ENCODE results near the gene SYT1.
"Not testable (repeated sequence)": the region's sequence is repeated elsewhere in the genome, so short reads cannot be mapped to it uniquely, and the experiment has no call there.

The SYT1 gene

DNA sequence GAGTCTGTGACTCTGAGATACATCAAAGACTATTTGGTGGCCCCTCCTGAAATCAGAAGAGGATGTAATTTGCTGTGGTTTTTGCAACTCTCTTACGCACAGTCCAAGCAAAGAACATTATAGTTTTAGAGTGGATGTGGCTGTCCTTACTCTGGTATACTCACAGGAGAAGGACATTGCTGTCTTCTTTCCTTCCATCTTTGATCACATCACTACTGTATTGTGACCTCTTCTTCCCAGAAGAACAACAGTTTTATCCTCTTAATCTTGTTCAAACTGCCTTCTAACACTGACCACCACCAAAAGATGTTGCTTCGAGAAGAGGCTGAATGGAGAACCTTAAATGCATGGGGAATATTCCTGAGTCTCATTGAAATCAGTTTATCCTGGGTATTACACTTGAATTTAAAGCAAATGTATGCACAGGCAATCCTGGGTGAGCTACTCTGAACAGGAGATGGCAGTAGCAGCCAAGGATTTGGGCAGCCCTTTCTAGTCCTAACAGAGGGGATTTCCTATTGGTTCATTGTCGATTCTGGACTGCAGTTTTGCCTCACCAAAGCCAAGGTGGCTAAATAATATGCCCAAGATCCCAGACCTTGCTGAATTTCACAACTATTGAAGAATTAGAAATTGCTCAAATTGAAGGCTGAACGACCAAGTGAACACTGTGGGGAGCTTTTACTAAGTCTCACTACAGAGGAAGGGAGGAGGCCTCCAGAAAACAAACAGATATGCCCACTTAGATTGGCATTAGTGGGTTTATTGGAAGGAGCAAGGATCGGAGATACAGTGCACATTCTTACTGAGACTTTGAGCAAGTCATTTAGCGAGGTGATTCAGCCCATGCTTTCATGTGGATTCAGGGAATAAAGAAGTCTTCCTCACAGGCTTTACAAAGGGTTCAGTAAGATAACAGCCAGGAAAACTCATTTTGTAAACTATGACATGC lies 543.4 kb downstream of the SYT1 start:
- H3K4me3 ChIP-seq (ENCODE audit: low read length) = no peak overlapping the region
- no peak for TF ChIP-seq ZNF274 (IDR thresholded peaks at IDR 0.05; ENCODE audit: low read depth, low read length)

DNA sequence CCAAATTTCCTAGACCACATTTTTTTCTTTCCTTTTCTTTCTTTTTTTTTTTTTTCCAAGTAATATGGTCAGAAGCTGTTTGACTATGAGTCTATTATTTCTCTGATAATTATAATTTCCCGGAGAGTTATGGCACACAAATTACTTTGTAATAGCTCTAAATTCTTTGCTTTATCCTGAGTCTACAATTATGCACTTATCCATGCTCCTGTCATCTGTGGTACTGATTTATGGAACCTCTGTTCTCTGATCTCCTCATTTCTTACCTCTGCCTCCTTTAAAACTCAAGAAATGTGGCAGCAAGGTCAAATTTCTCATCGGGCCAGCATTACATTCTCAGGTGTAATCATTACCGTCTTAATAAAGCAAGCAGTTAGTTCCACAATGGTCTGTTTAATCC lies 544.1 kb downstream of the SYT1 start:
- no peak overlapping the region for H3K4me3 ChIP-seq (ENCODE audit: low read length)
- TF ChIP-seq ZNF274 (IDR thresholded peaks at IDR 0.05; ENCODE audit: low read depth, low read length) = no peak

DNA sequence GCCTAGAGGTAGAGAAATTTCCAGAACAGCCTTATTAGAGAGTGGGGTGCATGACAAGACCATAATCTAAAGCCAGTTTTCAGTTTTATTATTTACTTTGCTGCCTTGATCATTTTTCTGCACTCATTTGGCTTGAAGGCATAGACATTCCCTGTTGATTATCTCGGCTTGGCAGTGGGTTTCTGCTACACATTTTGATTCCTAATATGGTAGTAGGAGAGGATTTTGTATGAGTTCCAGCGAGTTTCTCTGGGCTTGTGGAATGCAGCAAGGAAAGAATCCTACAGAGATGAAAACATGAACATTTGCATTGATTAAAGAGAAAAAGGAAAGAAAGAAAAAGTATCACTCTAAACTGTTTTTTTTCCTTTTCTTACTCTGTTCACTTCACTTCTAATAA lies 545.0 kb downstream of the SYT1 start:
- TF ChIP-seq ZNF274 (IDR thresholded peaks at IDR 0.05; ENCODE audit: low read depth, low read length) = no peak
- H3K4me3 ChIP-seq (ENCODE audit: low read length) = no peak overlapping the region

DNA sequence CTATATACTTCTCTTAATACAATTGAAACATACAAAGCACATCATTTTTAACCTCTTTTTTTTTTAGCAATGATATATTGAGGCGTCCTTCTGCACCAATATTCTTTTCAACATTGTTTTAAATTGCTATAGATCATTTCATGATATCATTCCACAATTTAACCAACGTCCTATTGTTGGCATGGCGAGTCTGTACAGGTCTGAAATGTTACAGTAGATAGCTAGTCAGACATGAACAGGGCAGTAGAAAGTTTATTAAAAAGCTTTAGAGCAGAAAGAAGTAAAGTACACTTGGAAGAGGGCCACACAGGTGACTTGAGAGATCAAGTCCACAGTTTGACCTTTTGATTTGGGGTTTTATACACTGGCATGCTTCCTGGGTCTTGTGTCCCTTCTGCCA lies 547.2 kb downstream of the SYT1 start:
- TF ChIP-seq ZNF274 (IDR thresholded peaks at IDR 0.05; ENCODE audit: low read depth, low read length) = no peak
- no peak overlapping the region for H3K4me3 ChIP-seq (ENCODE audit: low read length)

DNA sequence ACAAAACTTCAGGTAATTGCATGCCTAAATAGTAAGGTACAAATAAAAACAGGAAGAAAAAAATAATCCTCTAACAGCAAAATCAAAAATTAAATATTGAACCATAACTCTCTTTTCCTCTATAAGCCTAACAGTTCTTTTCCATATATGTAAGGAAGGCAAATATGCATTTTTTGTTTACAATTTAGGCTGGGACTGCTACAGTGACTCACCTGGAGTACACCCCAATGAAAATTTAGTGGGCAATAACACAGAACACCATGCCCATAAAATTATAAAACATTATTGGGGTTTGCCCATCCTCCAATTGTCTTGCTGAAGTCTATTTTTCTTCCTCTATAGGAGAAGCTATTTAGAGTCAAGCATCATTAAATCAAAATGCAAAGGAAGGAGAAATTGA lies 549.2 kb downstream of the SYT1 start:
- no peak for TF ChIP-seq ZNF274 (IDR thresholded peaks at IDR 0.05; ENCODE audit: low read depth, low read length)
- H3K4me3 ChIP-seq (ENCODE audit: low read length) = no peak overlapping the region

DNA sequence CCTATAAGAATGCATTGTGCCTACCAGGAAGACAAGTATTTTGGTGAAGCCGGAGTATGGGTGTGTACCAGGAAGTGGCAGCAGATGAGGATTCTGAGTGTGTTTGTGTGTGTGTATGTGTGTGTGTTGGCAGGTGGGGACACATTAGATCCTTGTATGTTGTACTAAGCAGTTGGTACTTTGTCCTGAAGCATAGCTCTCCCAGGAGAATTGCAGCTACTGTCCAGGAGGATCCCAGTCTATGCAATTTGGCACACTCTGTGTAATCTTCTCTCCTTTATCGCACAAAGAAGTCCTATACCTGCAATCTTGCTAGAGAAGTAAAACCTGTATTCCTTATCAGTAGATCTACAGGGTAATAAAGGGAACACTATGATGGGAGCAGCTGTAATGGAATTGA lies 549.7 kb downstream of the SYT1 start:
- TF ChIP-seq ZNF274 (IDR thresholded peaks at IDR 0.05; ENCODE audit: low read depth, low read length) = no peak
- no peak overlapping the region for H3K4me3 ChIP-seq (ENCODE audit: low read length)

DNA sequence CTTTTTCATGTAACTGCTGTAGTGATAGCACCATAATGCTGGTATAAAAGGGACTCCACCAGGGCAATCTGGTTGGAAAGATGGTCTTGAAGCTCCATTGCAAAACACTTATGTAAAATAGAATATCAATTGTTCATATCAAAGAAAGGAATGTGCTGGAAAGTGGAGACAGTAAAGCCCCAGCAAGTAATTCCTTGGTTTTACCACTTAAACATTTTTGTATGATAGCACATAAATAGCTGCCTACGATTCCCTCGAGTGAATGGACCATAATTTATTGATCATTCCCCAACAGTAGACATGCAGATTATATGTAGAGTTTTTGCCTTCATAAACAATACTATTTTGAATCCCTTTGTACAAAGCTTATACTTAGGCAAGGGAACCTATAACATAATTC lies 550.7 kb downstream of the SYT1 start:
- no peak overlapping the region for H3K4me3 ChIP-seq (ENCODE audit: low read length)
- TF ChIP-seq ZNF274 (IDR thresholded peaks at IDR 0.05; ENCODE audit: low read depth, low read length) = no peak

DNA sequence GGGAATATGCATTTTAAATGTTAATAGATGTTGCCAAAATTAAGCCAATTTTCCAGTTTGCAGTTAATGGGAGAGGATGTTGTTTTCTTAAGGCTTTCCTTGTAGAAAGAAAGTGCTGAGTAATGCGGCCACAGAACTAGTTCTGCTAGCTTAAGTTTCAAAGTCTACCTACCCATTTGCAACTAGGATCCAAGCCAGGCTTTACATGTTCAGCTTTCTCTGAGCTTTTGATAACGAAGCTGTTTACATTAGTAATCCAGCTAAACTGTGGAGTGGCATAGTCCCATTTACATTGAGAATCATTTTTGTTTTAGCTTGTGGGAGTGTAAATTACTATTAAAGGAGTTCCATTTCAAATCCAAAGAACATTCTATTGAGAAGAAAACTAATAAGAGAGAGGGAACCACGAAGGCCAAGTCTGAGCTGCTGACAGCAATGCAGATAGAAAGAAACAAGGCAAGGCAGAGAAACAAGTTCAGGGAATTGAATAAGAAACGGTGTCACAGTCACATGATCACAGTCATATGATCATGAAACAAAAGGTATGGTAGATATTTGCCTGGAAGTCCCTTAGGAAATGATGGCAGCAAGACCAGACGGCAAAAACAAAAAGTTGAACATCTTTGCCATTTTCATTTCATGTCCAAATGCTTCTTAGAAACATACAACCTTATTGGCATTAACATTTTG lies 551.3 kb downstream of the SYT1 start:
- TF ChIP-seq ZNF274 (IDR thresholded peaks at IDR 0.05; ENCODE audit: low read depth, low read length) = no peak
- H3K4me3 ChIP-seq (ENCODE audit: low read length) = no peak overlapping the region

DNA sequence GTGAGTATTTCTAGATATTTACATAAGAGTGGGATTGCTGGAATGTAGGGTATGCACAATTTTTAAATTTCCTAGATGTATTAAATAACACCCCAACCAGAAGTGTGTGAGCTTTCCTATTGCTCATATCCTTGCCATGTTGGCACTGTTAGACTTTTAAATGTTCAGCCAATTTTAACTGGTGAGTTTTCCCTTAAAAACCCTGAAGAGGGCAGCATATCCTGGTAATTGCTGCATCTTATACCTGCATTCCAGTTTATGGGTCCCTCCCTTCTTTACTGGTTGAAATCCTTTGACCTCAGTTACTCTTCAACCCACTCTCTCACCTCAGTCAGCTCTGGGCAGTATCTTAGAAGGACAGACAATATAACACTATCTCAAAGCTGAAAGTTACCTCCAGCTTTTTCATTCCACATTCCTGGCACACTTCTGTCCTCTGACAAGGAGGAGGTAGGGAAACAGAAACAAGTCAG lies 555.6 kb downstream of the SYT1 start:
- no peak for TF ChIP-seq ZNF274 (IDR thresholded peaks at IDR 0.05; ENCODE audit: low read depth, low read length)
- H3K4me3 ChIP-seq (ENCODE audit: low read length) = no peak overlapping the region

DNA sequence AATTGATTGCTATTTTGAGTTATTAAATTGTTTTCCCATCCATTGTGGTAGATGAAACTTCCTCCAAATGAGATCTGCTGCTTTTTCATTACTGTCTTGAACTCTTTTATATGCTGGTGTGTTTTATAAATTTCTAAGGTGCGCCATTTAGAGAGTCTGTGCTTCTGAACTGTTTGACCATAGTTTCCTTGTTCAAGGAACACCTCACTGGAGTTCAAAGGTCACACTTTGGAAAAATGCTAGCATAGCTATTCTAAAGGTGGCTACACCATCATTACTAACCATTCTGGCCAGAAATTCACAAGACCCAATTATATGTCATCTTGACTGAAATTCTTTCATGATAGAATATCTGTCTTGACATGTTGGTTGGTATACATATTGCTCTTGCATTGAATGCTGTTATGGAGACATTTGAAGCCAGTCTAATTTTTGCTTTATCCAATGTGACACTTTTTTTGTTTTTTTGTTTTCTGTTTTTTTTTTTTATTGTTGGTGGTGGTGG lies 556.7 kb downstream of the SYT1 start:
- H3K4me3 ChIP-seq (ENCODE audit: low read length) = no peak overlapping the region
- no peak for TF ChIP-seq ZNF274 (IDR thresholded peaks at IDR 0.05; ENCODE audit: low read depth, low read length)

DNA sequence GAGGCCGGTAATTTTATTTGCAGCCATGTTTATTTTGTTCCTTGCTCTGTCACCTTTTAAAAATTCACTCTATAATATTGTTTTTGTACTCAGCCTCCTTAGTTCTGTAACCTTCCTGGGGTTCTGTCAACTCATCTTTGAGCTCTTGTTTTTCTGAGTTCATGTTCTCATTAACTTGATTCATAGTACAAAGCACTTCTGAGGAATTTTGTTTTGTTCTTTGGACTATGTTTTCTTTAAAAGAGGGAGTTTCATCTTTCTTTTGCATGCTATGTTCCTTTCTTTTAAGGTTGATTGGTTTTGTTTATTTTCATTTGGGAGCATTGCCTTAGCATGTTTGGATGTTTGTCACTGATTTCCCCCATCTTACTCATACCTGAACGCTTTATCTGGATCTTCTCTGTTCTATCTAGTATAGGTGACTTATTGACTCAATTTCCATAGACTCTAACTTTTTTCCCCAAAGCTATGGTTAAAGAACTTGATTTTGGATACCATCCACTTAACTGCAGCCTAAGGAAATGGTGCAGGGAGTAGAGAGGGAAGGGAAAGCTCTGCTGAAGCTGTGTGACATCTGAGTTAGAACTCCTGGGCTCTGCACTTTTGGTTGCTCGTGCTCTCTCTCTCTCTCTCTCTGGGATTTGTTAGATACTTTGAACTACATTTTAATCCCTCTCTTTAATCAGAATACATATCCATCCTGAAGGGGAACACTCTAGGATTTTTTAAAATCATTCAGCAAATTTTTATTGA lies 557.7 kb downstream of the SYT1 start:
- H3K4me3 ChIP-seq (ENCODE audit: low read length) = no peak overlapping the region
- TF ChIP-seq ZNF274 (IDR thresholded peaks at IDR 0.05; ENCODE audit: low read depth, low read length) = no peak

DNA sequence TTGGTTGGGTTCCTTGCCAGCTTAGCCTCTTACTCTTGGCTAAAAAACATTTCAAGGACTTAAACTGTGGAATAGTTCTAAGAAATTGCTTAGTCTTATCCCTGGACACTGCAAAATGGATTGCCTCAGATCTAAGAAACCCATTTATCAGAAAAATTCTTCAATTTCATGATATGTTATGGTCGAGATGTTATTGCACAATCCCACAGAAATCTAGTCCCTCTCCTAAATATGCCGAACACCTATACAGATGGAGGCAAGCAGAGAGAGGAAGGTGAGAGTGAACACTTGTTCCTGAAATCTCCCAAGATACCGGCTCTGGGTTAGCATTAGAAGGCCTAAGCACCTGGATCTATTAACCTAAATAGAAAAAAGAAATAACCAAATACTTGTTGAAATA lies 559.0 kb downstream of the SYT1 start:
- no peak for TF ChIP-seq ZNF274 (IDR thresholded peaks at IDR 0.05; ENCODE audit: low read depth, low read length)
- H3K4me3 ChIP-seq (ENCODE audit: low read length) = no peak overlapping the region

DNA sequence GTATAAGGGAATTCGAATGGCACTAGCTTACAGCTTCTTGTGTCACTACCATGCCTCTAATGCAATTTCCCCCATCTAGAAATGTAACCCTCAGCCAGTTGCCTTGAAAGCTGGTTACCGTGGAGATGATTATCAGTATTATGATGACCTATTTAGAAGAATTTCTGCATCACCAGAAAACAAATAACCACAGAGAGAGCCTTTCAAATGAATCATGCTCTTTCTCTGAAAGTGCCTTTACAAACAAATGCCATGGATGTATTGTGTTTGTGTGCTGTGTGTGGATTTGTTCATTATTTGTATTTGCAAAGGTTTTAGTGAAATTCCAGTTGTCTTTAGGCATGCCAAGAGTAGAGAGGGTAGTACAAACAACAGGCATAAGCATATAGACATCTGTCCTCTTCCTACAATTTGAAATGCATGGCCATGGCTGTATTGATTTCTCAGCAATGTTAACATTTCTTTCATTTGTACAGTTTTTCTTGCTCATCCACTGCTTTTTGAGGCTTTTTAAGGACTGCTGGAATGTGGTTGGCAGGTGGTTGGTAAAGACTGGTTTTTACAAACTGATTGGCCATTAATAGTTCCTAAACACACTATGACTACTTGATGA lies 559.6 kb downstream of the SYT1 start:
- no peak overlapping the region for H3K4me3 ChIP-seq (ENCODE audit: low read length)
- TF ChIP-seq ZNF274 (IDR thresholded peaks at IDR 0.05; ENCODE audit: low read depth, low read length) = no peak

DNA sequence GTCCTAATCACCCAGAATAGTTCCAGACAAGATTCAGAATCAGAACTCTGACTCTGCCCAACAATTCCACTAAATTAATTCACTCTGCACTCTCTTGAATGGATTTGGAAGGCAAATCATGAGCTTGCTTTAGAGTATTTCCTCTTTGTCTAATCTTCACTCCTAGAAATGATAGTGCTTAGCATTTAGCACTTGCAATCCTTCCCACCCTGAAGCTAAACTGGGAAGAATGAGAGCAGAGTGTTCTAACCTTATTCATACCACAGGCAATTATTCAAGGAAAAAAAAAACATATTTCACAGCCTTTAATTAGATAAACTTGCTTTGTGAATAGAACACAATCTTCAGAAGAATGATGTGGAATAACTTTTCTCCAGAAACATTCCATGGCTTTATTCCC lies 561.5 kb downstream of the SYT1 start:
- no peak for TF ChIP-seq ZNF274 (IDR thresholded peaks at IDR 0.05; ENCODE audit: low read depth, low read length)
- no peak overlapping the region for H3K4me3 ChIP-seq (ENCODE audit: low read length)

DNA sequence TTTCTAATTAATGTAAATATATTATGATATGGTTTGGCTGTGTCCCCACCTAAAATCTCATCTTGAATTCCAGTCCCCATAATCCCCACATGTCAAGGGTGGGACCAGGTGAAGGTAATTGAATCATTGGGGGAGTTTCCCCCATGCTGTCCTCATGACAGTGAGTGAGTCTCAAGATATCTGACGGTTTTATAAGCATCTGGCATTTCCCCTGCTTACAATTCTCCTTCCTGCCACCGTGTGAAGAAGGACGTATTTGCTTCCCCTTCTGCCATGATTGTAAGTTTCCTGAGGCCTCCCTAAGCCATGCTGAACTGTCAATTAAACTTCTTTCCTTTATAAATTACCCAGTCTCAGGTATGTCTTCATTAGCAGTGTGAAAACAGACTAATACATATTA lies 562.2 kb downstream of the SYT1 start:
- not testable (repeated sequence) for H3K4me3 ChIP-seq (ENCODE audit: low read length)

All from GM08714 (cell line).